ENCODE measurements around the gene PHACTR4. TPM values are rescaled to one million over a fixed set of nuclear protein-coding genes. Genes with fewer than 3 reads are reported as not detected.

Gene PHACTR4
- total and polyA plus RNA-seq, 2 of the 8 experiments (the other 6 are each of a cell fraction or from before 2014, with no cell fraction given), result 23.7 to 57.8 TPM

DNA sequence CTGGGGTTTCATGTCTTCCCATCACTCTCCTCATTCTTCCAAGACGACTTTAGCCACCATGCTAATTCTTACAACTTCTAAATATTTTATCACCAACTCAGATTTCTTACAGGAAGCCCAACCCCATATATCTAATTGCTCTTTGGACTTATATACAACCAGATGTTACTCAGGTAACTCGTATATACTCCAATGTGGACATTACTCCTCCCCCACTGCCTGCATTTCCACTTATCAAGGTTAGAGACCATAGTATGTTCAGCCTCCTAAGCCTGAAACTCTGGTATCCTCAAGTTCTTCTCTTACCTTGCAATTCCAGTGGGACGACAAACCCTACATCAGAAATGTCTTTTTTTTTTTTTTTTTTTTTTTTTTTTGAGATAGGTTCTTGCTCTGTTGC lies 133.6 kb downstream of the PHACTR4 start (continued):
- TF ChIP-seq CTBP2 (IDR thresholded peaks at IDR 0.05; ENCODE audit: borderline replicate concordance, insufficient read depth, insufficient read length, low read length) (no peak), EGR1 (IDR thresholded peaks at IDR 0.05; ENCODE audit: borderline replicate concordance, low read depth, low read length) (no peak), TEAD4 (IDR thresholded peaks at IDR 0.05; ENCODE audit: low read depth, low read length) (no peak), CHD2 (IDR thresholded peaks at IDR 0.05; ENCODE audit: low read length) (no peak), CEBPB (IDR thresholded peaks at IDR 0.05; ENCODE audit: low read depth, low read length) (no peak), ZNF274 (IDR thresholded peaks at IDR 0.05; ENCODE audit: borderline replicate concordance, extremely low read depth, low read length) (no peak)

Data from H1 (cell line).